Measurements from ENCODE around the gene PRTN3. TPM values are rescaled to one million over a fixed set of nuclear protein-coding genes. Genes with fewer than 3 reads are reported as not detected.
A peak's percentile ranks its signal among the peaks of the same experiment; 100 is the strongest.
"Not testable (repeated sequence)": the region's sequence is repeated elsewhere in the genome, so short reads cannot be mapped to it uniquely, and the experiment has no call there.

PRTN3 gene
- total and polyA plus RNA-seq, 4 donors = 0.58 to 23.3 (median 9.7) TPM

GRCh38 chr19:834216-834615 is 6.6 kb upstream of the PRTN3 start:
- Histone ChIP-seq H3K27ac (ENCODE audit: low read depth in 1 of 2, low read length in 1 of 2) (no peak overlapping the region), H3K4me3 (no peak overlapping the region), H3K9me3 (ENCODE audit: control insufficient read depth in 4 of 4, insufficient read depth in 3 of 4, low read length in 3 of 4) (no peaks in the 10 kb centered on the region), H3K27me3 (ENCODE audit: control insufficient read depth in 3 of 3, insufficient read depth in 3 of 3, low read length in 2 of 3) (peaks cover 4 to 7% (median 6%) of the 10 kb centered on the region in 3 donors), H3K4me1 (ENCODE audit: control insufficient read depth in 5 of 5, insufficient read depth in 5 of 5, low read length in 5 of 5) (no peaks in the 10 kb centered on the region), H3K36me3 (ENCODE audit: control insufficient read depth in 4 of 4, insufficient read depth in 4 of 4, low read length in 4 of 4) (no peaks in the 10 kb centered on the region), H3K9ac (ENCODE audit: insufficient read depth in 1 of 2, low read length in 2 of 2) (no peak overlapping the region)
- no peak for ATAC-seq (ENCODE audit: insufficient read depth, low FRiP score)
- DNase-seq = no peak
- TF ChIP-seq CTCF (IDR thresholded peaks at IDR 0.05; ENCODE audit: control extremely low read depth, extremely low read depth) = no peak
- 44 to 54% methylated on average over 24 of the region's 24 CpGs for WGBS, 2 donors

DNA sequence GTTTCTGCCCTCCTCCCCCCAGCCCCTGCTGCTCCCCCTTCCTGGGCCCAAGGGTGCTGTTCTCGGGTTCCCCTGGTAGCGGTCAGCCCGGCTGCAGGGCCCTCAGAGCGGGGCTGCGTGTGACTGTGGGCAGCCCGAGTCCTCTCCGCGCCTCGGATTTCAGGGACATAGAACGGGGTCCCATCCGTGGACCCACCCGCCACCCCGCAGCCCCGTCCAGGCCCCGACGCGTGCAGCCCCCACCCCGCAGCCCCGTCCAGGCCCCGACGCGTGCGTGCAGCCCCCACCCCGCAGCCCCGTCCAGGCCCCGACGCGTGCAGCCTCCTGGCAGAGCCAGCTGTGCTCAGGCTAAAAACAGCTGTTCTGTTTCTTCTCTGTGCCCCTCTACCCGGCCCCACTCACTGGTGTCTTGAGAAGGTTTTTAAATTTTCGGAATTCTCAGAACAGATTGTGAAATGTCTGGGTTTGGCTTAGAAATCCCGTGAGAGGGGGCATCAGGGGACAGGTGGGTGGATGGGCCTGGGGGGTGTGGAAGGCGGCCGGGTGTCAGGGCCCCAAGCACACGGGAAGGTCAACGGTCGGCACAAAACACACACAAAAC is 5.5 kb upstream of the PRTN3 start:
- H3K9me3 ChIP-seq (ENCODE audit: control insufficient read depth in 4 of 4, insufficient read depth in 3 of 4, low read length in 3 of 4) = no peaks in the 10 kb centered on the region
- TF ChIP-seq CTCF (IDR thresholded peaks at IDR 0.05; ENCODE audit: control extremely low read depth, extremely low read depth) = no peak
- peak; percentile 82 to 84 (median 83) for DNase-seq
- H3K27ac ChIP-seq (ENCODE audit: low read depth in 1 of 2, low read length in 1 of 2) = no peak overlapping the region
- H3K9ac ChIP-seq (ENCODE audit: insufficient read depth in 1 of 2, low read length in 2 of 2) = no peak overlapping the region
- H3K4me3 ChIP-seq = no peak overlapping the region
- no peak for ATAC-seq (ENCODE audit: insufficient read depth, low FRiP score)
- H3K27me3 ChIP-seq (ENCODE audit: control insufficient read depth in 3 of 3, insufficient read depth in 3 of 3, low read length in 2 of 3) = peaks cover 4 to 7% (median 6%) of the 10 kb centered on the region in 3 donors
- no peaks in the 10 kb centered on the region for H3K4me1 ChIP-seq (ENCODE audit: control insufficient read depth in 5 of 5, insufficient read depth in 5 of 5, low read length in 5 of 5)
- WGBS, 2 donors = 65 to 72% methylated on average over 36 of the region's 36 CpGs
- H3K36me3 ChIP-seq (ENCODE audit: control insufficient read depth in 4 of 4, insufficient read depth in 4 of 4, low read length in 4 of 4) = no peaks in the 10 kb centered on the region

DNA sequence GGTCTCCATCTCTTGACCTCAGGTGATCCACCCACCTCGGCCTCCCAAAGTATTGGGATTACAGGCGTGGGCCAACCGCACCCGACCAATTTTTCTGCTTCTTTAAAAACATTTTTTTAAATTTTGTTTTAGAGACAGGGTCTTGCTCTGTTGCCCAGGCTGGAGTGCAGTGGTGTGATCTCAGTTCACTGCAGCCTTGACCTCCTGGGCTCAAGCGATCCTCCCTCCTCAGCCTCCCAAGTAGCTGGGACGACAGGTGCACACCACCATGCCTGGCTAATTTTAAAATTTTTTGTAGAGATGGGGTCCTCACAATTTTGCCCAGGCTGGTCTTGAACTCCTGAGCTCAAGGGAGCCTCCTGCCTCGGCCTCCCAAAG is 2.0 kb downstream of the PRTN3 start:
- not testable (repeated sequence) for ATAC-seq (ENCODE audit: insufficient read depth, low FRiP score); H3K9ac ChIP-seq (ENCODE audit: insufficient read depth in 1 of 2, low read length in 2 of 2); H3K4me3 ChIP-seq; H3K4me1 ChIP-seq (ENCODE audit: control insufficient read depth in 5 of 5, insufficient read depth in 5 of 5, low read length in 5 of 5); H3K27ac ChIP-seq (ENCODE audit: low read depth in 1 of 2, low read length in 1 of 2); H3K36me3 ChIP-seq (ENCODE audit: control insufficient read depth in 4 of 4, insufficient read depth in 4 of 4, low read length in 4 of 4); DNase-seq; H3K9me3 ChIP-seq (ENCODE audit: control insufficient read depth in 4 of 4, insufficient read depth in 3 of 4, low read length in 3 of 4)
- H3K27me3 ChIP-seq (ENCODE audit: control insufficient read depth in 3 of 3, insufficient read depth in 3 of 3, low read length in 2 of 3) = peaks cover 0 to 12% (median 6%) of the 10 kb centered on the region in 3 donors
- 62 to 77% methylated on average over 7 of the region's 7 CpGs for WGBS, 2 donors

DNA sequence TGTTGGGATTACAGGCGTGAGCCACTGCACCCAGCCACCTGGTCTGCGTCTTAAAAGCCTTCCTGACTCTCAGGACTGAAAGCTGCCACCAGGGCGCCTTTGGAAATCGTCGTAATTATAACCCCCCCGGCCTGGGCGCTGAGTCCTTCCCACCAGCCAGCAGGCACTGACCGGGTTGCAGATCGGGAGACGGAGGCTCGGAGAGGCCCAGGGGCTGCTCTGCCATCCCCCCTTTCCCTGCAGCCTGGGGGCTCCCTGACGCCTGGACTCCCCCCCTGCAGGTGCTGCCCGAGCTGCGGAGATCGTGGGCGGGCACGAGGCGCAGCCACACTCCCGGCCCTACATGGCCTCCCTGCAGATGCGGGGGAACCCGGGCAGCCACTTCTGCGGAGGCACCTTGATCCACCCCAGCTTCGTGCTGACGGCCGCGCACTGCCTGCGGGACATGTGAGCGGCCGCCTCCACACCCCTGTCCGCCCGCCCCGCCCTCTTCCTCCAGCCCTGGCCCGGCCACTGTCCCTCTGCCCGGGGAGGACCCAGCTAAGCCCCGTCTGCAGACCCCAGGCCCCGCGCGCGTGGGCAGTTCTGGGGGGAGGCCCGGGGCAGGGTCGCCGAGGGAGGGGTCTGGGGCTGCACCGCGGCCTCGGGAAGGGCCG is 2.5 kb downstream of the PRTN3 start:
- no peak for TF ChIP-seq CTCF (IDR thresholded peaks at IDR 0.05; ENCODE audit: control extremely low read depth, extremely low read depth)
- peaks cover 0 to 14% (median 6%) of the 10 kb centered on the region in 3 donors for H3K27me3 ChIP-seq (ENCODE audit: control insufficient read depth in 3 of 3, insufficient read depth in 3 of 3, low read length in 2 of 3)
- no peaks in the 10 kb centered on the region for H3K9me3 ChIP-seq (ENCODE audit: control insufficient read depth in 4 of 4, insufficient read depth in 3 of 4, low read length in 3 of 4)
- H3K4me3 ChIP-seq = no peak overlapping the region
- 3% methylated on average over 39 to 46 of the region's 46 CpGs for WGBS, 2 donors
- no peak overlapping the region for H3K9ac ChIP-seq (ENCODE audit: insufficient read depth in 1 of 2, low read length in 2 of 2)
- H3K27ac ChIP-seq (ENCODE audit: low read depth in 1 of 2, low read length in 1 of 2) = no peak overlapping the region
- no peak for DNase-seq
- H3K4me1 ChIP-seq (ENCODE audit: control insufficient read depth in 5 of 5, insufficient read depth in 5 of 5, low read length in 5 of 5) = peaks cover 0 to 10% (median 0%) of the 10 kb centered on the region in 5 donors
- no peak for ATAC-seq (ENCODE audit: insufficient read depth, low FRiP score)
- no peaks in the 10 kb centered on the region for H3K36me3 ChIP-seq (ENCODE audit: control insufficient read depth in 4 of 4, insufficient read depth in 4 of 4, low read length in 4 of 4)

Data from lung (tissue), 12 donors.